ENCODE results near the gene CDH13.

The CDH13 gene

DNA sequence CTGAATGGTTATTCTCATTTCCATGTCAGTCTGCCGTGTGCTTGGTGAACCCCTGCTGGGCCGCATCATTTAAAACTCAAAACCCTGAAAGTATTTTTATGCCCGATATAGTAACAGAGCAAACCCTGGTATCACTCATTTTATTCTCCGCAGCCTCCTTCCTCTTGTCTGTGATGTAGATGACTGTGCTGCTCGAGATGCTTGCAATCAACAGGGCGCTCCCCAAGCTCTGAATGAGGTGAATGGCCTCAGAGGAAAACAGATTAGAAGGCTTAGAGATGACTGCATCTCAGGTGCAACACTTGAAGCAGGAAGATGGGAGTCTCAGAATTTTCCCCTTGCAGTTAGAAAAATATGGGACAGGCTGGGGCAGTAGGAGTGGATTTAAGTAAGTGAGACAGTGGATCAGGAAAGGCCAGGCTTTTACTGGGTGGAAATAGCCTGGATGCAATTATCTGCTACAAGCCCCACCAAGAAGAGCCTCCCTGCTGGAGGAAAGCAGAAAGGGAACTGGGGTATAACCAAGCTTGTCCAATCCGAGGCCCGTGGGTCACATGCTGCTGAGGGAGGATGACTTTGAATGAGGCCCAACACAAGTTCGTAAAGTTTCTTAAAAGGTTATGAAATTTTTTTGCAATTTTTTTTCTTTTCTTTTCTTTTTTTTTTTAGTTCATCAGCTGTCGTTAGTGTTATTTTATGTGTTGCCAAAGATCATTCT lies 166.9 kb downstream of the CDH13 start:
- DNase-seq, result no peak

DNA sequence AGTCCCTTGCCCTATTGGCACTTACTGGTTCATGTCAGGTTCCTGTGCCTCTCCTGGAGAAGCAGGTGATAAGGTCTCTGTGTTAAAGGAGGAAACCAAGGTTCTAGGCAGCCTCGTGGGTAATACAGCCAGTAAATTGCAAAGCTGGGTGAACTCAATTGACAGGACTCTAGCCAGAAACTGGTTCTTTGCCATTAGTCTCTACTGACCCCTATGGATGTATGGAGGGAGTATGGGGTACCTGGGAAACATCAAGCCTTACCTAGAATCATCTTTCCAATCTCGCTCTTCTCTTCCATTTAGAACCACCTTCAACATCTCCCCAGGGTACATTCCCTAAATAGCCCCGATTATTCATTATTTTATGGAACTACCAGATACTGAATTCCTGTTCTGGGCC lies 169.3 kb downstream of the CDH13 start:
- DNase-seq, result no peak

GRCh38 chr16:82801361-82801760 lies 174.6 kb downstream of the CDH13 start:
- no peak for DNase-seq

- DNase-seq, result no peak
Measured at GRCh38 chr16:82805866-82806265, 179.1 kb downstream of the CDH13 start.

DNA sequence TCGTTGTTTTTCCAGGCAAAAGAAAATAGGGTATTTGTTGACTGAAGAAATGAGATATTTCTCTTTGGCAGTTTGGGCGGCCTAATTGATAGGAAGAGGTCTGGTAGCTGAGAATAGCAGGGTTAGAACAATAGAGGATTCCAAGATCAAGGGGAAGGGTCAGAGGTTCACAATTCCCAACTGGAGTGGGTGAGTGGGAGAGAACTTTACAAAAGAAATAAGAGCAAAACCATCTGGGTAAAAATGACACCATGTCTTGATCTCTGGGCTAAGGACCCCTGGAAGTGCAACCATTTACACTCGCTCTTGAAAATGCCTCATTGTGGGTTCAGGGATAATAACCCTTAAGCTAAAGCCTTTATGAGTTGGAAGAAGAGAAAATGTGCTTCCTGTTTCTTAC lies 180.5 kb downstream of the CDH13 start:
- no peak for DNase-seq

GRCh38 chr16:82808036-82808435 lies 181.3 kb downstream of the CDH13 start:
- DNase-seq, result no peak

GRCh38 chr16:82810077-82810476 lies 183.3 kb downstream of the CDH13 start:
- DNase-seq, result no peak

DNA sequence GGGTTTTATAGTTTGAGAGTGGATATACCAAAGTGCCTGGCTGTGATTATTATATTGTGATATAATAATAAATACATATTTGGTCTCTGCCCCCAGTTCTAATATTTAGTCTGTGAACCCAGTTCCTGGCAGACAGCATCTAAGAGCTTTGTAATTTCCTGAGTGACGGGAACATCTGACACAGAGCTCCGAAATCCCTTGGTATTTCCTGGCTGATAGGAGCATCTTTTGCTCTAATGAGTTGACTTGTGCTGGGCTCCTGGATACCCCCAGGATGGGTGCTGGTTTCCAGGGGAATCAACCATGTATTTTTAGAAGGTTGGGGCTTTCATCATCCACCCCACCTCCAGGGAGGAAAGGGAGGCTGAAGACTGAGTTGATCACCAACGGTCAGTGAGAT lies 187.3 kb downstream of the CDH13 start:
- no peak for DNase-seq

- no peak for DNase-seq
Measured at GRCh38 chr16:82819286-82819685, 192.5 kb downstream of the CDH13 start.

DNA sequence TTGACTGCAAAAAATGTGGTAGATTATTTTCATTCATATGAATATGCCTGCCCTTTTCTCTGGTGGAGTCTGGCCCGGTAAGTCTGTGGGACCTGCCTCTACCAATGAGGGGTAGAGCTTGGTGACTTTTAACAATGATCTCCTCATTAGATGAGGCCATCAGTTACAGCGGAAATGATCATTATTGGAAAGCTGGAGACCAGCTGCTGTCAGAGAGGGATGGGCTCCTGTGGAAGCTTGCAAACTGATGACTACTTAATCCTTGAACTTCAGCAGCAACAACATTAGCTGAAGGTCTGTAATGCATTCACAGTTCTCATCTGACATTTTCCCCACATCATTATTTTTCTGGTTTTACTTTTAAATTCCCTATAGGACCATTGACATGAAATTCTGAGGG lies 194.1 kb downstream of the CDH13 start:
- no peak for DNase-seq

DNA sequence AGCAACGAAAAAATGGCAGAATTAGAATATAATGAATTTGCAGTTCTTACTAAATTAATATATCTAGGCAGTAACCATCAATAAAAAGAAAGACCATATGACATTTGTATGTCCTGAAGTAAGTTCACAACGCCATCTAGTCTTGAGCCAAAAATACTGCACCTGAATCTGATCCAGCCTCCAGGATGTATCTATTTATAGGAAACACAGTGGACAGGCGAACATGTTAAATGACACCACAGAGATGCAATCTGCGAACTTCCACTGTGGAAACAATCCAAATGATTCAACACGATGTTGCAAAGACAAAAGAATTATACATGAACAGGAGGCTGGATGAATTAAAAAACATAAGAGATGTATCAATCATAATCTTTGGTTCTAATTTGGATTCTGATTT lies 197.6 kb downstream of the CDH13 start:
- no peak for DNase-seq

DNA sequence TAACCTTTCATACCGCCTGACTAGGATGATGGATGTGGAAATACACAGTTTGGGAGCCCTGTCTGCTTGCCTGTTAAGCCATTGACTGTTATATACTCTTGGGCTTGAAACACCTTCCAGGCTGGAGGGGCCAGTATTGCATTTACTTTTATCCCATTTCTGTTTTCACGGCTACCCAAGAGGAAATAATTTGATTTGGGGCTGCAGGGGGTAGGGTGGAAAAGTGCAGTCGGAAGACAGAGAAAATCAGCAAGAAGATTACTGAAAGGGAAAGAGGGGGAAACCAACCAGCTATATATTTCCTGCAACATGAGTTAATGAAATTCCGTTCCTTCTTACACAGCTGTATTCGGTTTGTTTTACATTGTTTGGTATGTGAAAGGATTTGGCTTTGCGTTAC lies 202.5 kb downstream of the CDH13 start:
- no peak for DNase-seq

GRCh38 chr16:82830944-82831343 lies 204.2 kb downstream of the CDH13 start:
- DNase-seq, result no peak

DNA sequence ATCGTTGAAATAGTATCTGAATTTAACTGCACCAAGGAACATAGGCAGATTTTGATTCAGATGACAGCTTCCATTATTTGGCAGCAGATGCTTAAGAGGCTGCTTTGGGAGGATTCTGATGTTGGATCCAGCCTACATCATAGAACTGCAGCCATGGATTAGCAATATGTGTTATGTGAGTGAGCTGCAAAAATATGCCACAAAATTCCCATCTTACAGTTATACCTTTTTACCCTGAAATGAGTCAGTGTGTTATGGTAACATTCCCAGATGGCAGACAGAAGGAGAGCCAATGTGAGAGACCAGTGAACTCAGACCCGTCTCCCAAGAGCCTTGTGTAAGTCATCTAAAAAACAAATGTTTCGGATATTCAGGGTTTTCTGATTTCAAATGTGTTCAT lies 206.1 kb downstream of the CDH13 start:
- DNase-seq, result no peak

DNA sequence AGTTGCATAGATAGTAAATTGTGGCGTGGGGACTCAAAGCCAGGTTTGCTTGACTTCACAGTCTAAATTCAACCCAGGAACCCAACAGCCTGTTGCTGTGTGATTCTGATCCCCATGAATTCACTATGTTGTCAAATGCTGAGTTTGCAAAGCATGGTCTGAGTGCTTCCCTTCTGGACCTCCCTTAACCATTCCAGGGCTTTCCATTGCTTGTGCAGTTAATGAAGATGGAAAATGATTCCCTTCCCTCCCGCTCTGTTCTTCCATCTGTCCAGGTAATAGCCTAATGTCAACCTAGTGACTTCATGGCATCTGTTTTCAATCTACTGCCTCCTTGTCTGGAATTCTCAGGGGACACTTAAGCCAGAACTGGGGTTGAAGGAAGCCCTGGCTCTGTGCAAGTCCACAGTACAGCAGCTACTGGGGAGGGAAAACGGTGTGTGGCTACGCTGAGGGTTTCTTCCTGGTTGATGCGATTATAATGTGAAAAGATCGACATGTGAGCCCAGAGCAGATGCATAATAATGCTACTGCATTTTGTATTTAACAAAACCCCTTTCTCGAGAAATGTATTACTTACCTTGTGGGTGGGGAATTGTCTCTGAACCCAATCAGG lies 206.7 kb downstream of the CDH13 start:
- DNase-seq, result no peak

DNA sequence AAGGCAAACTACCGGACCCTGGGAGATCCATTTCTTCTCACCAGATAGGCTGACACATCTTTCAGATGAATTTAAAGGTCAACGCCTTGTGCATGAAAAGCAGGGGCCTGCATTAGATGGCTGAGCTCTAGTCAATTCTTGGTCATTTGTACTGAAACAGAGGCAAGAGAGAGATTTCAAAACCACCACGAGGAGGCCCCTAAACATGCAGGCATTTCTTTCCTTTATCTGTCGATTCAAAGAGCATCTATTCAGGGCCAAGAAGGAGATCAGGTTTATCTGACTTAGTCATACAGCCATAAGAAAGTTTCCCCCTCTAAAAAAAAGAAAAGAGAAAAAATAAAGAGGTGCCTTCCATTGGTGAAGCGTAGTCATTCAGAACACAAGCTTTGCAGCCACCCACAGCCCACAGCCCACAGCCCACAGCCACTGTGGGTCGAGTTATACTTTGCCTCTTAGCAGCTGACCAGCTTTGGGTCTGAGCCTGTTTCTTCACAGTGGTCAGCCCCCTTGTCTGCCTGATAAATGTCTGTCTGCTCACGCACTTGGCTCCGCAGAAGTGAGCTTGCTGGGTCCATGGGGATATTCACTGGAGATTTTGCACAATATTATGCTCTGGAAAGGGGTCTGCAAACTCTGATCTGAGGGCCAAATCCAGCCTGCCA lies 207.5 kb downstream of the CDH13 start:
- no peak for DNase-seq

DNA sequence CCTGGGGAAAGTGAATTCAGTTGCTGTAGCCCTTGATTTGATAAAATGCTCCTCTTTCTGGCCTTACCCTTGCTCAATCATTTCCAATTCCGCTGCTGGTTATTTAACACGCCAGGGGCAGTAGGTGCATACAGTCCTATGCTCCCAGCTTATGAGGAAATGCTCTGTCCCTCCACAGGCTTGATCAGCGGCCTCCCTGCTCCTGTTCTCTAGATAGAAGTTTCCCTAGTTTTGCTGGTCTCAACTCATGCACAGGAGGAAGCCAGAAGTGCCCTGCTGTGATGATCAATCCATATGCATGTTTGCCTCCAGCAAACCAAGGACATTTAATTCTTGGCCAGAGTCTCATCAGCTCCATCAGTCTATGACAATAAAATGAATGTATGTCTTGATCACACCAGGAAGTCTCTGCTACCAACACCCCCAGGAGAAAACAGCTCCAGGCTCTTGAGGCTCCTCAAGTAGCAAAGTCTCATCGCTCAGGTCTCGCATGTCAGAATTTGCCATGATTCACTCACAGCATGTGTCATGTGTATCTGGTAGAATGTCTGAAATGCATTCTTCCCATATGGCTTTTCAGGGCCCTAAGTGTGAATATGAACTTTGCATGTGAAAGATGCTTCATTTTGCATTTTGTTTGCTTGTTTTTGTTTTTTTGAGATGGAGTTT lies 208.9 kb downstream of the CDH13 start:
- DNase-seq, result no peak

GRCh38 chr16:82841108-82841507 lies 214.3 kb downstream of the CDH13 start:
- DNase-seq, result no peak

DNA sequence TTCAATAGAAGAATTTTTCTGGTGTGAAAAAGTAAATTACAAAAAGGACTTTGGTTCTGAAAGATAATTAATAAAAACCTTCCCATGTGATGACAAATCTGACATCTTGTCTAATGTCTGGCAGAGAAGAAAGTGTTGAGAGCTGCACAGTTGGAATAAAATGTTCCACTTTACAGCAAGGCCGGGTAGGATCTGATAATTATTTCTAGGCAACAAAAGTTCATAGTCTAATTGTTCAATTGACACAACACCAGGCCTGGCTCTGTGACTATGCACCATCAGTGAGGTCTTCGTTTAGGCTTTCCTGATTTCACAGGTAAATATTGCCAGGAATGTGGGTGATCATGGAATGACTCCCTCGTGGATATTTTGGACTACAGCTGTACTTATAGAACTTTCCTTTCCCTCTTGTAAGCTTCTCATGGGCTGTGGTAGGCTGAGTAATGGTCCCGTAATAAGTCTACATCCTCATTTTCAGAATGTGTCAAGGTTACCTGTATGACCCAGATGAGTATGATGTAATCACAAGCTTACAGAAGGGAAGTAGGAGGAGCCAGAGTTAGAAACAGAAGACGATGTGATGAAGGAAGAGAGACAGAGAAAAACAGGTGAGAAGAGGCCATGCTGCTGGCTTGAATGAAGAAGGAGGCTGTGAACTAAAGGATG lies 217.0 kb downstream of the CDH13 start:
- DNase-seq, result no peak

DNA sequence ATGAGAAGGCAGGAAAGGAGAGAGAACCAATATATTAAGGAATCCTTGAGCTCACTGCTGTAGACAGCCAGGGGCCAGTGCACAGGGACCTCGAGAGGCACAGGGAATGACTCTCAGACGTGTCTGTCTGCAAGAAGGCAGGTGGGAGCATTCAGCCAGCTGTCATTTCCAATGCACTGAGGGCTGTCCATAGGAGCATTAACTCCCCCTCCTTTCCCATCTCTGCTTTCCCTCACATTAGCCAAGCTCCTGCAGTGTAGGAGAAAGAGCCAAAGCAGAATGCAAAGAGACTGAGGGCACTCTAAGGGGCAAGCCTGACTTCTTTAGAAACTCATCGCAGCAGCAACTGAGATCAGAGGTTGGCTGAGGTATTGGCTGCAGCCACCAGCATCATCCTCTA lies 218.3 kb downstream of the CDH13 start:
- DNase-seq, result no peak

GRCh38 chr16:82846806-82847205 lies 220.0 kb downstream of the CDH13 start:
- no peak for DNase-seq

GRCh38 chr16:82848013-82848412 lies 221.2 kb downstream of the CDH13 start:
- no peak for DNase-seq

DNA sequence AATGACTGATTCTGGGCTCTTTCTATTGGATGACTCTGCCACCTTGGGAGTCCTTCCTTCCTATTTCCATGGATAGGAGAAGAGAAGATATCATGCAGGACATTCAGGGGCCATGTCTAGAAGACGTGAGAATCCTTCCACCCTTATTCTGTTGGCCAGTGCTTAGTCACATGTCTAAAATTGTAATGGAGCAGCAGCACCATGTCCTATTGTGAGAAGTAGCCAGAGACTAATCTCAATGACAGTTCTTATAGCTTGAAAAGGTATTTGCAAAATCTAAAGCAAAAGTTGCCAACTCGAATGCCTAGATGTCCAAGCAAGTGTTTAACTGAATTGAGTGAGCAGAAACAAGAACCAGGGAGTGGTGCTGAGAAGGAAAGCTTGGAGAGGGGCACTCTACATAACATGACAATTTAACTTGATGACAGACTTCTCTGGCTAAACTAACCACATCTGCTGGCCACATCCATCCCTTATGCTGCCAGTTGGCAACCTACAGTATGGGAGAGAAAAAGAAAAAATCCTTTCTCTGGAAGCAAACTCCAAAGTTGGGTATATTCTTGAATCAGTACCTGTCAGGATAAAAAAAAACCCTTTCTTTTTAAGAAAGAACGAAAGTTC lies 225.7 kb downstream of the CDH13 start:
- no peak for DNase-seq

Data from NCI-H1092 treated with DMSO at 0.1 percent for 48 hours (cell line).